ENCODE data around the gene SPX. TPM values are rescaled to one million over a fixed set of nuclear protein-coding genes. Genes with fewer than 3 reads are reported as not detected.
A peak's percentile ranks its signal among the peaks of the same experiment; 100 is the strongest.

The SPX gene
- total and polyA plus RNA-seq, 7 donors, result 0.35 to 0.99 (median 0.68) TPM; not detected in 2

GRCh38 chr12:21546716-21547115, 20.6 kb downstream of the SPX start:
- 0 to 39% methylated on average over 1 of the region's 1 CpG for WGBS, 2 donors
- peaks cover 0 to 3% (median 0%) of the 10 kb centered on the region in 4 donors for H3K4me1 ChIP-seq
- H3K9me3 ChIP-seq, result no peaks in the 10 kb centered on the region
- H3K36me3 ChIP-seq, result no peaks in the 10 kb centered on the region
- H3K27me3 ChIP-seq, result no peaks in the 10 kb centered on the region
- no peak overlapping the region for H3K27ac ChIP-seq
- no peak for DNase-seq
- no peak overlapping the region for H3K4me3 ChIP-seq
- intact Hi-C loops (cut with DNase I), result no loop called here
- no peak for TF ChIP-seq CTCF (IDR thresholded peaks at IDR 0.05)
- TF ChIP-seq POLR2AphosphoS5 (IDR thresholded peaks at IDR 0.05), result no peak
- no peak for TF ChIP-seq POLR2A (IDR thresholded peaks at IDR 0.05)
- no peak for TF ChIP-seq EP300 (IDR thresholded peaks at IDR 0.05)

GRCh38 chr12:21547437-21547836, 21.3 kb downstream of the SPX start:
- H3K4me1 ChIP-seq, result peaks cover 0 to 9% (median 3%) of the 10 kb centered on the region in 4 donors
- H3K4me3 ChIP-seq, result no peak overlapping the region
- no peaks in the 10 kb centered on the region for H3K27me3 ChIP-seq
- no peak overlapping the region for H3K27ac ChIP-seq
- no peaks in the 10 kb centered on the region for H3K36me3 ChIP-seq
- no peak for TF ChIP-seq EP300 (IDR thresholded peaks at IDR 0.05)
- TF ChIP-seq POLR2AphosphoS5 (IDR thresholded peaks at IDR 0.05), result no peak
- TF ChIP-seq POLR2A (IDR thresholded peaks at IDR 0.05), result no peak
- TF ChIP-seq CTCF (IDR thresholded peaks at IDR 0.05), result no peak
- no peaks in the 10 kb centered on the region for H3K9me3 ChIP-seq
- intact Hi-C loops (cut with DNase I), result no loop called here
- no peak for DNase-seq
- WGBS, 2 donors, result 77 to 87% methylated on average over 1 of the region's 1 CpG

GRCh38 chr12:21551841-21552465, 25.9 kb downstream of the SPX start:
- intact Hi-C loops (cut with DNase I), result no loop called here
- 53 to 70% methylated on average over 4 of the region's 4 CpGs for WGBS, 2 donors
- peak overlapping the region in 1 of 4 donors; percentile 6 for H3K27ac ChIP-seq

GRCh38 chr12:21552635-21553328, 26.7 kb downstream of the SPX start:
- H3K4me3 ChIP-seq, result no peak overlapping the region
- peak overlapping the region in 1 of 4 donors; percentile 6 for H3K27ac ChIP-seq
- H3K36me3 ChIP-seq, result no peaks in the 10 kb centered on the region
- DNase-seq, result no peak
- intact Hi-C loops (cut with DNase I), result no loop called here
- peaks cover 0 to 9% (median 3%) of the 10 kb centered on the region in 4 donors for H3K4me1 ChIP-seq
- TF ChIP-seq CTCF (IDR thresholded peaks at IDR 0.05) (no peak), POLR2A (IDR thresholded peaks at IDR 0.05) (no peak), POLR2AphosphoS5 (IDR thresholded peaks at IDR 0.05) (no peak), EP300 (IDR thresholded peaks at IDR 0.05) (no peak)
- H3K9me3 ChIP-seq, result no peaks in the 10 kb centered on the region
- no peaks in the 10 kb centered on the region for H3K27me3 ChIP-seq
- 75 to 77% methylated on average over 6 of the region's 6 CpGs for WGBS, 2 donors

More at GRCh38 chr12:21551841-21552465, 25.9 kb downstream of the SPX start:
- H3K4me3 ChIP-seq, result no peak overlapping the region
- no peak for DNase-seq
- no peaks in the 10 kb centered on the region for H3K36me3 ChIP-seq
- no peaks in the 10 kb centered on the region for H3K27me3 ChIP-seq
- H3K9me3 ChIP-seq, result no peaks in the 10 kb centered on the region
- peaks cover 0 to 9% (median 3%) of the 10 kb centered on the region in 4 donors for H3K4me1 ChIP-seq
- no peak for TF ChIP-seq POLR2AphosphoS5 (IDR thresholded peaks at IDR 0.05)
- no peak for TF ChIP-seq CTCF (IDR thresholded peaks at IDR 0.05)
- no peak for TF ChIP-seq POLR2A (IDR thresholded peaks at IDR 0.05)
- TF ChIP-seq EP300 (IDR thresholded peaks at IDR 0.05), result no peak
